Measurements from ENCODE around the gene PDLIM1.
"Not testable (repeated sequence)": the region's sequence is repeated elsewhere in the genome, so short reads cannot be mapped to it uniquely, and the experiment has no call there.

PDLIM1 gene

GRCh38 chr10:95237376-95238170, 53.2 kb downstream of the PDLIM1 start:
- no peak for DNase-seq

- no peak for DNase-seq
Observed at GRCh38 chr10:95236068-95236903, 54.5 kb downstream of the PDLIM1 start.

GRCh38 chr10:95235676-95236067, 55.1 kb downstream of the PDLIM1 start:
- DNase-seq = no peak

GRCh38 chr10:95234951-95235350, 55.9 kb downstream of the PDLIM1 start:
- no peak for DNase-seq

- DNase-seq = no peak
Observed at GRCh38 chr10:95233377-95234034, 57.3 kb downstream of the PDLIM1 start.

GRCh38 chr10:95230677-95231586, 59.9 kb downstream of the PDLIM1 start:
- peak in 1 of 2 donors; percentile 42 for DNase-seq

GRCh38 chr10:95229724-95230627, 60.8 kb downstream of the PDLIM1 start:
- no peak for DNase-seq

- not testable (repeated sequence) for DNase-seq
Observed at GRCh38 chr10:95228934-95229723, 61.7 kb downstream of the PDLIM1 start.

- no peak for DNase-seq
Observed at GRCh38 chr10:95225136-95225535, 65.7 kb downstream of the PDLIM1 start.

- no peak for DNase-seq
Observed at GRCh38 chr10:95221124-95221523, 69.7 kb downstream of the PDLIM1 start.

- no peak for DNase-seq
Observed at GRCh38 chr10:95220539-95220938, 70.3 kb downstream of the PDLIM1 start.

GRCh38 chr10:95217476-95217875, 73.3 kb downstream of the PDLIM1 start:
- no peak for DNase-seq

- no peak for DNase-seq
Observed at GRCh38 chr10:95214793-95215192, 76.0 kb downstream of the PDLIM1 start.

- no peak for DNase-seq
Observed at GRCh38 chr10:95214369-95214768, 76.4 kb downstream of the PDLIM1 start.

GRCh38 chr10:95211606-95212279, 79.1 kb downstream of the PDLIM1 start:
- no peak for DNase-seq

- DNase-seq = no peak
Observed at GRCh38 chr10:95209509-95210127, 81.2 kb downstream of the PDLIM1 start.

- no peak for DNase-seq
Observed at GRCh38 chr10:95208702-95209391, 82.0 kb downstream of the PDLIM1 start.

- not testable (repeated sequence) for DNase-seq
Observed at GRCh38 chr10:95202865-95203264, 87.9 kb downstream of the PDLIM1 start.

GRCh38 chr10:95201736-95202135, 89.1 kb downstream of the PDLIM1 start:
- no peak for DNase-seq
